Stimulated activated CD4-positive, alpha-beta T cell treated with anti-CD3 and anti-CD28 coated beads, TNF-alpha, amount 100 ng/mL, for 1 hour (primary cell): Measurements from ENCODE around the gene CACNA1F.

Experiments used
- DNase-seq, 3 donors: peaks; one replicate each; pipeline ENCODE4 v3.0.0-alpha.2; 2020; ENCODE audit warnings: low read depth in 3 of 3, low spot score in 1 of 3

CACNA1F gene

DNA sequence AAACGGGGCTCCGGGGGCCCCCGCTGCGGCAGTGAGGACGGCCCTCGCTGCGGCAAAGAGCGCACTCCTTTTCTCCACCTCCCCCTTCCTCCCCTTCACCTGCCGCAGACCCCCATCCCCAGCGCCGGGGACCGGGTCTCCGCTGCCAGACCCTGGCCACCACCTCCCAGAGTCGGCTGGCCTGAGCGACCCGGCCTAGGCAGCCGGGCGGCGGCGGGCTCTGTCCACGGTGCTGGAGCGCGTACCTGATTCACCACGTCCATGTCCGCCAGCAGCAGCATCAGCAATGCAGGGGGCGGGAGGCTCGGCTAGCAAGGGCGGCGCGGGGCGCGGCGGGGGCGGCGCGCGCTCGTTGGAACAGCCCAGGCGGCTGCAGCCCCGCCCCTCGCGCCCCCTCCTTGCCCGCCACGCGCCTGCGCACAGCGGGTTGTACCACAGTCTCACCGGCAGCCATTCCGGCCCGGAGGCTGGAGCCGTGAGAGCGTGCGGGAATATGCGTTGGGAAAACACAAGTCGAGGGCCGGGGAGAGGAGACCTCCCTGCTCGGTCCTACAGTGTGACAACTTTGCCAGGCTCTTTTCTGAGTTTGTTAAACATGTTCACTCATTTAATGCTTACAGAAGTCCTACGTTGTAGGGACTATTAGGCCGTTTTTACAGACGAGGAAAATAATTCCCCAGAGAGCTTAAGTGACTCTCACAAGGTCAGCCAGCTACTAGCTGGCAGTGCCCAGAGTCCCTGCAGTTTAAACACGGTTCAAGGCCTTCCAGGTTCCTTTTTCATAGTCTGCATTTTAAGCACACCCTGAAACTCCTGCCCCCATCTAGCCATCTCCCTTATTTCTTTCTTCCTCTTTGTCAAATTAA lies 33.0 kb downstream of the CACNA1F start, which contains the start of gene SYP:
Gene SYP (minus strand): TSS at position 288 of the 866 bp plus-strand sequence. CDS start 7 bp downstream, at position 281.
- DNase-seq: peak; percentile 75 to 78 (median 77)

DNA sequence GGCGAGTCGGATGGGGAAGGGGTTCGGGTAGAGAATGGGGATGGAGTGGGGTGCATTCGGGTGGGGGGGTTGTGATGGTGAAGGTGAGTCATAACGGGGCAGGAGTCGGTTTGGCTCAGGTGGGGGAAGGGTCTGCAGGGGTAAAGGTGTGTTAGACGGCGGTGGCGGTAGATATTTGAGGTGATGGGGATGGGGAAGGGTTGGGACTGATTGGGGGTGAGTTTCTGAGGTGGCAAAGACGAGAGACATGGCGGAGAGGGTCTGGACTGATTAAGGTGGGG lies 33.9 kb downstream of the CACNA1F start:
- no peak for DNase-seq

DNA sequence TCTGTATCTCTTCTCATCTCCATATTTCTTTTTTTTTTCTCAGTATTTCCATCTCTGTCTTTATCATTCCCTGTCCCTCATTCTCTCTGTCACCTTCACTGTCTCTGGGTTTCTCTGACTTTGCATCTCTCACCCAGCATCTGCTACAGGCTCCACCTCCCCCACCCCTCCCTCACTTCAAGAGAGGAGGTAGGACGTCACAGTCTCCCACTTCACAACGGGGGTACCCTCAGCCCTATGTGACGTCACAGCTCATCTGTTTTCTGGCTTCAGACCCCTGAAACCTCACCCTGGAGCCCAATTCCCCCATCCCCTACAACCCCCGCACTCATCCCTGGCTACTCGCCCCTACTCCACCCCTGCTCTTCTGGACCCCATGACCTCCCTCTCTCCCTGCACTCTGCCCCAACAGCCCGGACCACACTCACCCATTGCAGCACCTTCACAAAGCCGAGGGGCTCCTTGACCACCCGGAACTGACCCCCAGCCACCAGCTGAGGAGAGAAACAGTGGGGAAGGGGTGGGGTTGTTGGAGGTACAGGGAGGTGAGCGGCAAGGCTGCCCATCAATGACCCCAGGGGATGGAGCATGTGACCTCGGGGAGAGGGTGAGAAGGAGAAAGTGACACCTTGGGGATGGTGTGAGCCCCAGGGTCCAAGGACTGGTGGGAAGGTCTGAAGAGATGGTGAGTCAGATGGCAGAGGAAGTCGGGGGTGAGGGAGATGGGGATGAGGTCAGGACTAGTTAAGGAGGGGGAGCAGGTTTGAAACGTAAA lies 34.4 kb downstream of the CACNA1F start:
- no peak for DNase-seq

DNA sequence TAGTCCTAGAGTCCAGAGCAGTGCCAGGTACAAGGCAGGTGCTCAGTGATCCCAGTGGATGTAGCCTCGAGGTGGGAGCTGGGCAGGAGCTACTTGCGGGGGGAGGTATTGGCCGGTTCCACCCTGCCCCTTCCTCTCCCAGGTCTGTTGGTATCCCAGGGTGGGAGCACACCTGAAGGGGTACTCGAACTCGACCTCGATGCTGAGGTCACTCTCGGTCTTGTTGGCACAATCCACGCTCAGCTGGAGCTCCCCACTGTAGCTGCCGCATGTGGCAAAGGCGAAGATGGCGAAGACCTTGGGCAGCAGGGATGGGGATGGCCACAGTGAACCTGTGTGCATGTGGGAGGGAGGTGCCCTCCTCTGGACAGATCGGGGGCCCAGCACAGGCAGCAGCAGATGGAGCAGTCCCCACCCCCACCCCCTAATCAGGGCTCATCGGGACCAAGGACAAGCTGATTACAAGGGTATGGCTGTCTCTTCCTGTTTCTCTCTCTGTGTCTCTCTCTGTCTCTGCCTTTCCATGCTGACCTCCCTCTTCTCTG lies 35.5 kb downstream of the CACNA1F start:
- DNase-seq: no peak

DNA sequence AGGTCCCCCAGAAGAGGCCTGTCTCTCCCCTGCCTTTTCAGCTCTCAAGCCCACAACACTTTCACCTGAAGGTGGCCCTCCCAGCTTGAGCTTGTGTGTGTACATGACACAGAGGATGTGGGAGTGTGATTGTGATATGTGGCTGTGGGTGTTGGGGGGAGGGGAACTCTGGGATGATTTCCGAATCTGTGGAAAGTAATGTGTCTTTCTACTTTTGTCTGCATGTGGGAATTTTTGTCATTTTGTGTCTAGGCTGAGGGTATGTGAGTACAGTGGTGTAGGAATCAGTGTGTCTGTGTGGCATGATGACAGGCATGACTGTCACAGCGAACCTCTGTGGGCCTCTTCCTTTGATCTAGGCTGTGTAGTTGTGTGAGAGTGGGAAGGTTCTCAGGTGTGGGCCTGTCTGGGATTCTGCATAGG lies 39.6 kb downstream of the CACNA1F start:
- DNase-seq: no peak

DNA sequence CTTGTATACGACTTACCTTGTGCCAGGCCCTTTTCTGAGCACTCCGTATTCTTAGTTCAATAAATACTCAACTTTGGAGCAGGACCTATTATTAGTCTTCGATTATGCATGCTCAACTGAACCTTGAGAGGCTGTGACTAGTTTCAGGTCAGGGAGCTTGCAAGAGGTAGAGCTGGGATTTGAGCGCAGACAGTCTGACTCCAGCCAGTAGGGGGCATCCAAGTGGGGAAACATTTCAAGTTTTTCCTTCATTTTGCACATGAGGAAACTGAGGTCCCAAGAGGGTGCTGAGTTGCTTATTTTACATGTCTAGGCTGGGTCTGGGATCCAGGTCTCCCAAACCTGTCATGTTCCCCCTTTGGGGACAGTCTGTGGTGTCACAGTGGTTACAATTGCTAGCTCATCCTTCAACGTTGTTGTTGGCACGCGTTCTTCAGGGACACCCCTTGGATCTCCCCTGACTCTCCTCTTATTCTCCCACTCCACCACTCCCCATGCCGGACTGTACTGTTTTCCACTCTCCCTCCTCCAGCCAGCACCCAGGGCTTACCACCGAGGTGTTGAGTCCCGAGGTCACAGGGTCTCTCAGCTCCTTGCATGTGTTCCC lies 40.3 kb downstream of the CACNA1F start:
- DNase-seq: no peak

DNA sequence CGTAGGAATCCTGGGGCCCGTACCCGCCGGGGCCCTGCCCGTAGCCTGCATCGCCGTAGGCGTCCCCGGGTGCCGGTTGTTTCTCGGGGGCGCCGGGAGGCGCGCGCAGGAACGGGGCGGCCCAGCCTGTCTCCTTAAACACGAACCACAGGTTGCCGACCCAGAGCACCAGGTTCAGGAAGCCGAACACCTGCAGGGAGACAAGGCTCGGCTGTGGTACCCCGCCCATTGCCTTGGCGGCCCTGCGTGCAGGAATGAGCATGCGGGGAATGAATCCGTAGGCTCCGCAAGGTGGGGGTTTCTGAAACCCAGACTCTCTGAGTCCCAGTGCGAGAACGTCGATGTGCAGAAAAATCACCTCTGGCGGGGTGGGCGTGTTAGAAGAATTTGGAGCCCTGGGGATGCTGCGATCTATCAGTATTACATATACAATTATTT lies 41.5 kb downstream of the CACNA1F start:
- DNase-seq: no peak

DNA sequence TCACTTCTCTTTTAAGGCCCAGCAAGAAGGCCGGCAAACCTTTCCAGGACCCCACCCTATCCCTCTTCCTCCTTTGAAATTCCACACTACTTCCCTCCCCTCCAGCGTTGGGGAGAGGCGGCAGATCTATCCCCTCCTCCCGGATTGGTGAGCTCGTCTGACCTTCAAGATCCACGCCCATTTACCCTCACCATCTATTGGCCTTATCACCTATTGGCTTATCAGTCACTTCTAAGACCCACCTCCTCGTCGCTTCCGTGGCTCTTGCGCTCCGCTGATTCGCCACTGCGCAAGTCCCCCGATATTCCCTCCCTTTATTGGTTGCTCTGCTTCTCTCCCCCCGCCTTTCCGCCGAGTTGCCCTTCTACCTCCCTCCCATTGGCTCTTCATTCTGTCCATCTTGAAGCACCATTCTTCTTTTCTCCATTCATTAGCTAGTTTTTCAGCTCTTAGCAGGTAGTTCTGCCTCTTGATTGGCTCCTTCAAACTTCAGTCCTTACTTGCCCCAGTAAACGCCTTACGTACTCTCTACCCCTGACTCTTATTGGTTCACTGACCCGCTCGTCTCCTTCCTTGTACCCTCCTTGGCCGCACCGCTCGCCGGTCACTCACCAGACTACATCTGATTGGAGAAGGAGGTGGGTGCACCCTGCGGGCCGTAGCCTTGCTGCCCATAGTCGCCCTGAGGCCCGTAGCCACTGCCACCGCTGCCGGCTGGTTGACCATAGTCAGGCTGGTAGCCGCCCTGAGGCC lies 42.1 kb downstream of the CACNA1F start:
- DNase-seq: peak; percentile 41 to 70 (median 70)

DNA sequence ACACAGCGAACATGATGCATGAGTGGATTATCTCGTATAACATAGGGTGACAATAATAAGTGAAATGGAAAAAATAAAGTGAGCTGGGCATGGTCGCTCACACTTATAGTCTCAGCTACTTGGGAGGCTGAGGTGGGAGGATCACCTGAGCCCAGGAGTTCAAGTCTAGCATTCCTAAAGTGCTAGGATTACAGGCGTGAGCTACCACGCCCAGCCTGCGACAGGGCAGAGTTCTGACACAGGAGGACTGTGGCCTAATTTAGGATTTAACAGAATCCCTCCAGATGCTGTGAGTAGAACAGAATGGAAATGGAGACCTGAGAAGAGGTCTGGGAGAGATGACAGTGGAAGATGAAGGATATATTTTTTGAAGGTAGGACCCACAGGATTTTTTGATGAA lies 43.5 kb downstream of the CACNA1F start:
- DNase-seq: no peak

DNA sequence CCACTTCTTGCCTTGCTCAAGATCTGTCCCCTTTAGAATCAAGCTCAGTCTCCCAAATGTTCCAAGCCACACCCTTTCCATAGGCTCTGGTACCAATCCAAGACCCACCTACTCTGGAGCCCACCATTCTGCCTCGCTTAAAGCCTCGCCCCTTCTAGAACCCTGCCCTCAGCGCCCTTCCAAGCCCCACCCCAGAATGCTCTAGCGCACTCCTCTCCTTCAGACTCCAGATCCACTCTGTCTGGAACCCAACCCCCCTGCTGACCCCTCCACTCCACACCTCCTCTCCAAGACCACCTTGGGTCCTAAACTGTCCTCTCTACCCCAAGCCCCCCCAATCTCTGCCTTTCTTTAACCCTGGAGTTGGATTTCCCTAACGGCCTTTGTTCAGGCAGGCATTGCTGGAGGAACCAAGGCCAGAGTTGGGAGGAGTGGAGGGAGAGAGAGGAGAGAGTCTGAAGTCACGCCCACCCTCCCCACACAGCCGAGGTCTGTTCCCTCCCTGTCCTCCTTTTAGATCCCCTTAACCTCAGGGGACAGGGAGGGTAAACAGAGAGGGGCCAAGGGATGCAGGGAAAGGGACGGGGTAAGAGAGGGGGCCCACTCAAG lies 44.6 kb downstream of the CACNA1F start:
- DNase-seq: no peak

DNA sequence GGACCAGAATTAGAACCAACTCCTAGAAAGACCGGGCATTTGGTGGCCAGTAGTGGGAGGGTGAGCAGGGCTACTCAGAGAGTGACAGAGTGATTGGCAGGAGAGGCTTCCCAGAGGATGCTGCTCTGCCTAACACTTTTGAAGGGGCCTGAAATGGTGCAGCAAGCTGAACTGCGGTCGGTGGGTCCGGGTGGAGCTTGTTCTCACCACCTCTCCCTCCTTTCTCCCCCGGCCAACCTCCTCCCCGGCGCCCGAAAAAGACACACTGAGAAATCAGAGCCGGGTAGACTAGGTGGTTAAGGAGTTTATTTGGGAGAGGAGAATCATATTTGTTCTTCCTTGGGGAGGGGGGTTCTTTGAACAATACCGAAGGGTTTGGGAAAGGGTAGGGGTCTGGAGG lies 45.6 kb downstream of the CACNA1F start:
- DNase-seq: no peak

DNA sequence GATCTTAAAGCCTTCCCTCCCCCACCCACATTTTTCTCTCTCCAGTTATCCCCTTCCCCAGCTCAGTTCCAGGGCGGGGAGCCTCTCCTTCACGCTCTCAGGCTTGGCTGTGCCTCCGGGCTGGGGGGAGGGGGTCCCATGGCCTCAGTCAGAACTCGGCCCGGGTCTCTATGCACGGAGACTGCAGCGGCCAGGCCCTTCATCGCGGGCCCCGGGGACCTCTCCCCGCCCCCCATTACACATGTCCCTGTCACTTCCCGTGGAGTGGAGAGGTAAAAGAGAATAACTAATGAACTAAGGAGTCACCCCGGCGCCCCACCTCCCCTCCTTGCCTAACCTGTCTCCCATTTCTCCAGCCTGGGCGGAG lies 46.1 kb downstream of the CACNA1F start:
- DNase-seq: no peak

DNA sequence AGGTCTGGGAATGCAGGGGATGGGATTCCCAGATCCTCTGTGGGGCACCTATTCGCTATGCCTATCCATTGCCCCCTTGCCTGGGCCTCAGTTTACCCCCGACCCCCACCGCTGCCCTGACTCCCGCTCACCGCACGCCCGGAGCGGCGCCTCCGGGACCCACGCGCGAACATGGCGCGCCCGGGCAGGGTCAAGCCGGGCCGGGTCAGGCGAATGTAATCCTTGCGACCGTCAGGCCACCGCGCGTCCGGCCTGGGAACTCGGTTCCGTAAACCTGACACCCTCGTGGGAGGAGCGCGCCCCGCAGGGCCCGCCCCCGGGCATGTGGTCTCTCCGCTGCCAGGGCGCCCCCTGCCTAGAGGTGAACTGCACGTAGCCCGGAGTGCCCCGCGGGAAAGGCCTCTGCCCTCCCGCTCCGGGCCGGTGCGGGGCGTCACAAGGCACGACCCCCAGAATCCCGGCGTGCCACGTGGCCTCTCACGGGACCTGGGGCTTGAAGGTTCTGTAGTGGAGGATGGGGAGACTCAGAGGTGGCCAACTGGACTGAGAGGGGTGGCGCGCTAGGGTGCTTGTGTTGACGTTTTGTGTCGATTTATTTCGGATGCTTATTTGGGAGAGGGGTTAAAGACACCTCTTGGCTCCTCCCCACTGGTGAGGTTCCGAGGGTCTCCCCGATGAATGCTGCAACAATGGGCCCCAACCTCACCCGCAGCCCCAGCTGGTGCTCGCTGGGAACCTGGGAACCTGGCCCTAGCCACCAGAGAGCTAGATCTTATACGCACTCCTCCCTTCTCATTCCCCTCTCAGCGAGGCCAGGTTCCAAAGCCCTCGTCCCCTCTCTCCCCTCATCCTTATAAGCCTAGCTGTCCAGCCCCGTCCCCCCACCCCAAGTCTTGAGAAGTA lies 46.8 kb downstream of the CACNA1F start, which contains the start of gene PRICKLE3:
Gene PRICKLE3 (minus strand): TSS at position 249 of the 903 bp plus-strand sequence. CDS start 76 bp downstream, at position 173.
- DNase-seq: peak in 1 of 3 donors; percentile 58

DNA sequence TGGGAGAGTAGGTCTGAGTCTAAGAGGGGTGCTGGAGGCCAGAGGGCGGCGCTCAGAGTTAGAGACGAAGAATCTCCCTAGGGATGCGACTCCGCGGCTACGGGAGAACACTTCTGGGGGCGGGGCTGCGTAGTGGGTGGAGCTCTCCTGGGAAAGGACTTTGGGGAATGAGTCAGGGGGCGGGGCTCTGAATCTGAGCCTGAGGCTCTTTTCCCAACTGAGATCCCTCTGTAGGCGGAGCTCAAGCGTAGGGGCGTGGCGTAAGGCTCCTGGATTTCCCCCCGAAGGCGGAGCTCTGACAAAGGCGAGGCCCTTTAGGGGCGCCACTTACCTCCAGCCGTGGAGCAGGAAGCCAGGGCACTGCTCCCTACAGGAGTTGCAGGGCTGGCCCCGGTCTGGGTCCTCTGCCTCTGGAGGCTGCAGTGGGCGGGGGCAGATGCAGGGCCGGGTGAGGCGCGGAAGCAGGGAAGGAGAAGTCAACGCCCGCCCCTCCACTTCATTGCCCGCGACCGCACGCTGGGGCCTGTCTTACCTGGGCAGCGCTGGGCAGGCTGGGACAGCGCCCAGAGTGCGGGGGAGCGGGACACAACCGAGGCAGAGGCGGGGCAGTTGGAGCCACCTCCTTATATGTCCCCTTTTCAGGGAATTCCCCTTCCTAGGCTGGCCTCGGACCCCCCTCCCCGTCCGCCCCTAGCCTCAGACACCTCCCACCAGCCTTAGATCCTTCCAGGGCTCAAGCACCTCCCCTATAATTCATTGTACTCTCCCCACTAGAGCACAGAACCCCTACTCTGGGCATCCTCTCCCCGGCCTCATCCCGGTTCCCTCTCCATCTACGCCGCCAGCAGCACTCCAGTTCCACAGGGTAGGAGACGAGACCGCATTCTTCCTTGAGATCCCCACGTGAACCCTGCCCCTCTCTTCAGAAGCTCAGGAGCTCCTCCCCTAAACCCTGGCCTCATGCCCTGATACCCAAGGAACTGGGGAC lies 48.6 kb downstream of the CACNA1F start:
- no peak for DNase-seq

DNA sequence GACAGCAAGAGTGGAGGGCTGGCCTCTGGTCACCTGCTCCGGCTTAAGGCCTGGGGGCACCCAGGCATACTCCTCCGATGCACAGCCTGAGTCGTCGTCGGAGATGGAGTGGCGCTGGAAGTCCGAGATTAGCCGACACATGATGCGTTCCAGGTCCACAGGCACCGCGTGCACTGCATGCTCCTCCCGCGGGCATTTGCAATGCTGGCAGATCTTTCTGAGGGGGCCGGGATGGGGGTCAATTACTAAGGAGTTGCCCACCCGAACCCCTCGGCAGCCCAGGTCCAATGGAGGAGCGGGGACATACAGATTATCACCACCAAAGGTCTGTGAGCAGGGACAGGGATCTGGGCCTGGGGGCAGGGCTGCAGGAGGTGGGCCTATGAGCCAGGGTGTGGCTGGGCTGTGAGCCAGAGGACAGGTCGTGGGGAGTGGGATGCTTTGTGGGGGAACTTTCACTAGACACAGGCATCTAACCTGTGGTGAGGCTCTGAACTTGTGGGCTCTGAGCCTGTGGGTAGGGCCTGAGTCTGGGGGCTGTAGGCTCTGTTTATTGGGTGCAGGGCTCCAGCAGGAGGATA lies 49.3 kb downstream of the CACNA1F start:
- DNase-seq: no peak

DNA sequence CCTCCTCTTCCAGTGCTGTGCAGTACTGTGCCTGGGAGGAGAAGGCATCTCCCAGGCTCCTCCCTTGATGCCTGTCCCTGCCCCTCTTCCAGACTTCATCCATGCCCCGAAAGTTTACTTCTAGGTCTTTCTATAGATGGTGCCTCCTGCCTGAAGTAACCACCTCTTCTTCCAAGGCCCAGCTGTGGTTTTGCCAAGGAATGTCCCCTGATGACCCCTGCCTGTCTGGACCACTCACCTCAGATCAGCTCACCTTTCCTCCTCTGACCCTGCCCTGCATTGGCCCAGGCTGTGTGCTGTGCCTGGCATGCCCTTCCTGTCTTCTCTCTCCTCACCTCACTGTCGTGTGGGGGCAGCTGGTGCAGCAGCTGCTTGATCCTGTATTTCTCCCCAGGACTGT lies 53.8 kb downstream of the CACNA1F start:
- no peak for DNase-seq

DNA sequence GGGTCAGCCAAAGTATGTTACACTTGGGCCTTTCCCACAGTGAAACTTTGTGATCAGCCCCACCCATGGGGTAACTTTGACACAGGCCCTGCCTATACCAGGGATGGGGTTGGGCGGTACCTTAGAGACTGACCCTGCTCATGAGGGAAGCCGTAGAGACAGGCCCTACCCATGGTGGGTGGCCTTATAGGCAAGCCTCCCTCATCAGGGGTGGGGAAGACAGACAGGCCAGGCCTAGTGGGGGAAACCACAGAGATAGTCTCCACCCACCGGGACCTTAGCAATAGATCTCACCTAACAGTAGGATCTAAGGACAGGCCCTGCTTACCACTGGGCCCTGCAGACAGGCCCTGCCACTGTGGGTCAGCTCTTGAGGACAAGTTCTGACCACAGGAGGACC lies 54.6 kb downstream of the CACNA1F start:
- DNase-seq: no peak
